Tibial nerve (tissue), 4 donors: Measurements from ENCODE around the gene TMEM123. TPM values are rescaled to one million over a fixed set of nuclear protein-coding genes. Genes with fewer than 3 reads are reported as not detected.
A peak's percentile ranks its signal among the peaks of the same experiment; 100 is the strongest.

Source experiments
- DNase-seq, 2 donors: peaks; one replicate each; pipeline ENCODE4 v3.0.0-alpha.2; 2019; ENCODE audit warnings: low spot score in 2 of 2
- H3K27ac ChIP-seq, 4 donors: fragments of 200-600 bp; sonication (generic) in 3 of 4; one replicate each; pipeline ENCODE4 v1.5.1; 2017 to 2019; ENCODE audit warnings: mild to moderate bottlenecking in 1 of 4
- H3K27me3 ChIP-seq, 2 donors: fragments of 200-600 bp; sonication (generic) in 1 of 2; one replicate each; pipeline versions ENCODE4 v1.5.1 to v1.6.0; 2017 to 2019
- H3K36me3 ChIP-seq, 3 donors: fragments of 200-600 bp; sonication (generic); one replicate each; pipeline ENCODE4 v1.5.1; 2018 to 2019
- H3K4me1 ChIP-seq, 4 donors: fragments of 200-600 bp; sonication (generic) in 3 of 4; one replicate each; pipeline ENCODE4 v1.5.1; 2017 to 2019
- H3K4me3 ChIP-seq, 4 donors: fragments of 200-600 bp; sonication (generic) in 3 of 4; one replicate each; pipeline ENCODE4 v1.5.1; 2017 to 2019; ENCODE audit warnings: mild to moderate bottlenecking in 1 of 4, moderate library complexity in 1 of 4
- H3K9me3 ChIP-seq, 4 donors: fragments of 200-600 bp; sonication (generic) in 3 of 4; one replicate each; pipeline ENCODE4 v1.5.1; 2017 to 2019
- CTCF ChIP-seq, 5 experiments: fragments of 200-600 bp in 3 of 5; fragments of 450-650 bp in 2 of 5; sonication (generic) in 3 of 5; IDR thresholded peaks; one replicate each; pipeline ENCODE4 v1.5.1; 2016 to 2019; ENCODE audit warnings: antibody characterized with exemption in 5 of 5, mild to moderate bottlenecking in 3 of 5, moderate library complexity in 2 of 5
- EP300 ChIP-seq, 2 donors: sonication (generic); formaldehyde crosslinking; IDR thresholded peaks; one replicate each; pipeline ENCODE4 v1.6.1; 2017; ENCODE audit warnings: antibody characterized with exemption in 2 of 2, mild to moderate bottlenecking in 1 of 2
- POLR2A ChIP-seq, 2 donors: fragments of 450-650 bp; IDR thresholded peaks; one replicate each; pipeline ENCODE4 v1.6.1; 2017; ENCODE audit warnings: antibody characterized with exemption in 2 of 2, mild to moderate bottlenecking in 2 of 2, moderate library complexity in 2 of 2
- WGBS, 2 donors: methylation state at CpG; one replicate each; pipeline ENCODE4 v1.1.5; 2018; 5-methylcytosine and 5-hydroxymethylcytosine counted together
- total RNA-seq, 4 donors: library from RNA; depleted of rRNA; stranded (reverse); fragments of >200 nt; gene quantifications; one replicate each; pipeline ENCODE4 v1.1.0, GENCODE V29; 2016

Gene TMEM123
- total RNA-seq, 4 donors from 2014 or later = 145 to 196 (median 181) TPM

GRCh38 chr11:102420547-102420946 is 32.0 kb downstream of the TMEM123 start:
- Histone ChIP-seq H3K27me3 (no peaks in the 10 kb centered on the region), H3K36me3 (peaks cover 0 to 7% (median 0%) of the 10 kb centered on the region in 3 donors), H3K4me3 (no peak overlapping the region), H3K9me3 (peaks cover 0 to 12% (median 5%) of the 10 kb centered on the region in 4 donors), H3K27ac (peak overlapping the region in 2 of 4 donors; percentile 14 to 61), H3K4me1 (peaks cover 0 to 48% (median 8%) of the 10 kb centered on the region in 4 donors)
- no peak for DNase-seq
- TF ChIP-seq CTCF (IDR thresholded peaks at IDR 0.05) (no peak), EP300 (IDR thresholded peaks at IDR 0.05) (no peak), POLR2A (IDR thresholded peaks at IDR 0.05) (no peak)
- WGBS, 2 donors = 54 to 65% methylated on average over 2 of the region's 2 CpGs

GRCh38 chr11:102419181-102419580 is 33.4 kb downstream of the TMEM123 start:
- peaks cover 0 to 7% (median 0%) of the 10 kb centered on the region in 3 donors for H3K36me3 ChIP-seq
- no peaks in the 10 kb centered on the region for H3K27me3 ChIP-seq
- H3K4me1 ChIP-seq = peaks cover 0 to 38% (median 8%) of the 10 kb centered on the region in 4 donors
- H3K9me3 ChIP-seq = peaks cover 0 to 15% (median 5%) of the 10 kb centered on the region in 4 donors
- no peak overlapping the region for H3K4me3 ChIP-seq
- peak overlapping the region in 2 of 4 donors; percentile 29 to 61 for H3K27ac ChIP-seq
- 81% methylated on average over 3 of the region's 3 CpGs for WGBS, 2 donors
- TF ChIP-seq EP300 (IDR thresholded peaks at IDR 0.05) (no peak), POLR2A (IDR thresholded peaks at IDR 0.05) (no peak), CTCF (IDR thresholded peaks at IDR 0.05) (no peak)
- DNase-seq = no peak

GRCh38 chr11:102416976-102417375 is 35.6 kb downstream of the TMEM123 start:
- no peak overlapping the region for H3K27ac ChIP-seq
- peaks cover 0 to 29% (median 6%) of the 10 kb centered on the region in 4 donors for H3K4me1 ChIP-seq
- no peak for DNase-seq
- peaks cover 0 to 14% (median 0%) of the 10 kb centered on the region in 3 donors for H3K36me3 ChIP-seq
- TF ChIP-seq POLR2A (IDR thresholded peaks at IDR 0.05) (no peak), EP300 (IDR thresholded peaks at IDR 0.05) (no peak), CTCF (IDR thresholded peaks at IDR 0.05) (no peak)
- peaks cover 0 to 15% (median 5%) of the 10 kb centered on the region in 4 donors for H3K9me3 ChIP-seq
- H3K4me3 ChIP-seq = no peak overlapping the region
- no peaks in the 10 kb centered on the region for H3K27me3 ChIP-seq
- WGBS, 2 donors = 90 to 97% methylated on average over 2 of the region's 2 CpGs

GRCh38 chr11:102415304-102415916 is 37.2 kb downstream of the TMEM123 start:
- Histone ChIP-seq H3K4me1 (peaks cover 0 to 18% (median 1%) of the 10 kb centered on the region in 4 donors), H3K27ac (no peak overlapping the region), H3K9me3 (peaks cover 0 to 15% (median 5%) of the 10 kb centered on the region in 4 donors), H3K27me3 (no peaks in the 10 kb centered on the region), H3K4me3 (no peak overlapping the region), H3K36me3 (peaks cover 0 to 14% (median 0%) of the 10 kb centered on the region in 3 donors)
- WGBS, 2 donors = 80 to 97% methylated on average over 1 of the region's 1 CpG
- TF ChIP-seq POLR2A (IDR thresholded peaks at IDR 0.05) (no peak), CTCF (IDR thresholded peaks at IDR 0.05) (no peak), EP300 (IDR thresholded peaks at IDR 0.05) (no peak)
- DNase-seq = no peak

- peaks cover 0 to 17% (median 0%) of the 10 kb centered on the region in 3 donors for H3K36me3 ChIP-seq
- no peak for DNase-seq
- H3K4me1 ChIP-seq = peaks cover 0 to 15% (median 0%) of the 10 kb centered on the region in 4 donors
- no peak overlapping the region for H3K4me3 ChIP-seq
- H3K27me3 ChIP-seq = no peaks in the 10 kb centered on the region
- peaks cover 0 to 15% (median 5%) of the 10 kb centered on the region in 4 donors for H3K9me3 ChIP-seq
- 96 to 97% methylated on average over 2 of the region's 2 CpGs for WGBS, 2 donors
- no peak for TF ChIP-seq CTCF (IDR thresholded peaks at IDR 0.05)
- no peak for TF ChIP-seq POLR2A (IDR thresholded peaks at IDR 0.05)
- TF ChIP-seq EP300 (IDR thresholded peaks at IDR 0.05) = no peak
- H3K27ac ChIP-seq = no peak overlapping the region
Observed at GRCh38 chr11:102414559-102414958, 38.0 kb downstream of the TMEM123 start.
